ENCODE measurements around the gene ITPK1. TPM values are rescaled to one million over a fixed set of nuclear protein-coding genes. Genes with fewer than 3 reads are reported as not detected.

ITPK1 gene
- total RNA-seq, 1 donor: 25.0 TPM

GRCh38 chr14:92930737-92931602, 184.8 kb downstream of the ITPK1 start:
- H3K9me3 ChIP-seq (ENCODE audit: low read depth, low read length): no peaks in the 10 kb centered on the region
- no peak for TF ChIP-seq CTCF (IDR thresholded peaks at IDR 0.05; ENCODE audit: extremely low read depth, low read depth, low read length)
- peaks cover 2% of the 10 kb centered on the region for H4K20me1 ChIP-seq (ENCODE audit: insufficient read depth, low read length)
- H3K4me2 ChIP-seq (ENCODE audit: insufficient read depth, low read length): no peak overlapping the region
- H2AFZ ChIP-seq (ENCODE audit: low read length): no peak overlapping the region
- no peak overlapping the region for H3K27ac ChIP-seq (ENCODE audit: low read depth, low read length)
- H3K27me3 ChIP-seq (ENCODE audit: insufficient read depth, low read length): peaks cover 10% of the 10 kb centered on the region
- no peak overlapping the region for H3K4me3 ChIP-seq (ENCODE audit: insufficient read depth, low read length)
- H3K79me2 ChIP-seq (ENCODE audit: insufficient read depth, low read length): no peaks in the 10 kb centered on the region
- H3K4me1 ChIP-seq (ENCODE audit: insufficient read depth, low read length): peaks cover 3% of the 10 kb centered on the region
- no peaks in the 10 kb centered on the region for H3K36me3 ChIP-seq (ENCODE audit: insufficient read depth, low read length)
- DNase-seq (ENCODE audit: insufficient read length, low spot score, missing footprints): peak; percentile 95

- DNase-seq (ENCODE audit: insufficient read length, low spot score, missing footprints): no peak
- H3K9me3 ChIP-seq (ENCODE audit: low read depth, low read length): no peaks in the 10 kb centered on the region
- peaks cover 15% of the 10 kb centered on the region for H3K27me3 ChIP-seq (ENCODE audit: insufficient read depth, low read length)
- H3K79me2 ChIP-seq (ENCODE audit: insufficient read depth, low read length): no peaks in the 10 kb centered on the region
- no peak overlapping the region for H3K4me2 ChIP-seq (ENCODE audit: insufficient read depth, low read length)
- no peak overlapping the region for H3K4me3 ChIP-seq (ENCODE audit: insufficient read depth, low read length)
- peaks cover 3% of the 10 kb centered on the region for H3K4me1 ChIP-seq (ENCODE audit: insufficient read depth, low read length)
- H4K20me1 ChIP-seq (ENCODE audit: insufficient read depth, low read length): peaks cover 2% of the 10 kb centered on the region
- no peak overlapping the region for H2AFZ ChIP-seq (ENCODE audit: low read length)
- H3K36me3 ChIP-seq (ENCODE audit: insufficient read depth, low read length): no peaks in the 10 kb centered on the region
- no peak for TF ChIP-seq CTCF (IDR thresholded peaks at IDR 0.05; ENCODE audit: extremely low read depth, low read depth, low read length)
- H3K27ac ChIP-seq (ENCODE audit: low read depth, low read length): no peak overlapping the region
Measured at GRCh38 chr14:92929689-92930608, 185.8 kb downstream of the ITPK1 start.

- TF ChIP-seq CTCF (IDR thresholded peaks at IDR 0.05; ENCODE audit: extremely low read depth, low read depth, low read length): no peak
- Histone ChIP-seq H3K27me3 (ENCODE audit: insufficient read depth, low read length) (peaks cover 21% of the 10 kb centered on the region), H4K20me1 (ENCODE audit: insufficient read depth, low read length) (peaks cover 2% of the 10 kb centered on the region)
Measured at GRCh38 chr14:92928961-92929688, 186.6 kb downstream of the ITPK1 start.

More at GRCh38 chr14:92928961-92929688, 186.6 kb downstream of the ITPK1 start:
- H3K4me1 ChIP-seq (ENCODE audit: insufficient read depth, low read length): peaks cover 3% of the 10 kb centered on the region
- H3K9me3 ChIP-seq (ENCODE audit: low read depth, low read length): no peaks in the 10 kb centered on the region
- H3K27ac ChIP-seq (ENCODE audit: low read depth, low read length): no peak overlapping the region
- H3K4me3 ChIP-seq (ENCODE audit: insufficient read depth, low read length): no peak overlapping the region
- no peak for DNase-seq (ENCODE audit: insufficient read length, low spot score, missing footprints)
- no peaks in the 10 kb centered on the region for H3K36me3 ChIP-seq (ENCODE audit: insufficient read depth, low read length)
- H2AFZ ChIP-seq (ENCODE audit: low read length): no peak overlapping the region
- H3K79me2 ChIP-seq (ENCODE audit: insufficient read depth, low read length): no peaks in the 10 kb centered on the region
- no peak overlapping the region for H3K4me2 ChIP-seq (ENCODE audit: insufficient read depth, low read length)

All from osteoblast (primary cell).